A204.1 (cell line): Measurements from ENCODE around the gene SELP.
"Not testable (repeated sequence)": the region's sequence is repeated elsewhere in the genome, so short reads cannot be mapped to it uniquely, and the experiment has no call there.

ENCODE experiments used
- FAIRE-seq: peaks from 2 replicates; lab custom pipeline; 2012; peaks lifted over from hg19 to GRCh38; lab: Jason Lieb, UNC

The SELP gene

GRCh38 chr1:169630006-169630405 lies at the start of gene SELP:
SELP (minus strand) TSS chr1:169630124; CDS start chr1:169630074, 50 bp downstream.
- FAIRE-seq: no peak

DNA sequence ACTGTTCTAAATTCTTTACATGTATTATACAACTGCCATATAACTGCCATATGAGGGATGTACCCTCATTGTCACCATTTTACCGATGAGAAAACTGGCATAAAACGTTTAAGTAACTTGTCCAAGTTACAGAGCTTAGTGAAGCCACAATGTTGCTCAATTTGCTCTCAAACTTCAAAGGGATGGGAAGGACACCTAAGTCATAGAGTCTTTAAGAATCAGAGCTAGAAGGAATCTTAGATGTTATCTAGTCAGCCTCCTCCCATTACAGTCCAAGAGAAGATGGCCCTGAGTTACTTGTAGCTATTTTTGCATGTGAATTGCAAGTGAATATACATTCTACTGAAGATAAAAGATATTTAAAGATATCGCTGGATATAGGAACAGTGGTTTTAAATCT lies 49.8 kb upstream of the SELP start:
- FAIRE-seq: no peak

GRCh38 chr1:169676001-169676400 lies 46.1 kb upstream of the SELP start:
- FAIRE-seq: no peak

DNA sequence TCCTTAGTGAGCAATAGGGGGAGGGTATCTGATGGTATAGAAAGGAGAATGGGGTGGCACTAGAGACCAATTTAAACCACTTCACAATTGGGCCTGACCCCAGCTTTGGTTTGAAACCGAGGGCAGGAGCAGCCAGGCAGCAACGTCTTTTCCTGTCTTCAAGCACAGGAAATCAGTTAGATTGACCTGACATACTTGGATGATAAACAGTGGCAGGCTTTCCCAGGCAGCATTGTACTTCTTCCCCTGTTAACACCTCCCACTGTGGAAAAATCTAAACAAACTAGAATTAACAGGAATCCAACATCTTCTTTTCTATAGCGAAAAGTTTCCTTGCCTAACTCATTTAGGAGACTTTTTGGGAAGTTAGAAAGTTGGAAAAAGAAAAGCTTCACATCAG lies 40.9 kb upstream of the SELP start:
- no peak for FAIRE-seq

- FAIRE-seq: not testable (repeated sequence)
Measured at GRCh38 chr1:169670244-169670643, 40.3 kb upstream of the SELP start.

- not testable (repeated sequence) for FAIRE-seq
Measured at GRCh38 chr1:169667699-169668596, 38.0 kb upstream of the SELP start.

GRCh38 chr1:169667227-169667639 lies 37.3 kb upstream of the SELP start:
- FAIRE-seq: not testable (repeated sequence)

DNA sequence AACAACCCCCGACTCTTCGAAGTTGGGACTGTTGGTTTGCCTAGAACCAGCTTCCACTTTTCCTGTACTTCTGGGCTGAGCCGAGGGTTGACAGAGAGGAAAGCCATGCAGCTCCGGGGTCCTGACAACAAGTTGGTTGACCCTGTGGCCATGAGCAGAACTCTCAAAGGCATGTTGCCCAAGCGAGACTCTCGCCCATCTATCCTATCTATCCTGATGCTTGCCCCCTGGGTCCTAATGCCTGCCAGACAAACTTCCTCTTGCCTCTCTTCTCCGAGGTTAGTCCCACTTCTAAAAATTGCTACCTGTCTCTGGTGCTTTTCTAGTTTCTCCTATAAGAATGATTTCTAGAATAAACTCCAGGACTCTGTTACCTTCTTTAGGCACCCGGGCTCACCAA lies 32.8 kb upstream of the SELP start:
- not testable (repeated sequence) for FAIRE-seq

DNA sequence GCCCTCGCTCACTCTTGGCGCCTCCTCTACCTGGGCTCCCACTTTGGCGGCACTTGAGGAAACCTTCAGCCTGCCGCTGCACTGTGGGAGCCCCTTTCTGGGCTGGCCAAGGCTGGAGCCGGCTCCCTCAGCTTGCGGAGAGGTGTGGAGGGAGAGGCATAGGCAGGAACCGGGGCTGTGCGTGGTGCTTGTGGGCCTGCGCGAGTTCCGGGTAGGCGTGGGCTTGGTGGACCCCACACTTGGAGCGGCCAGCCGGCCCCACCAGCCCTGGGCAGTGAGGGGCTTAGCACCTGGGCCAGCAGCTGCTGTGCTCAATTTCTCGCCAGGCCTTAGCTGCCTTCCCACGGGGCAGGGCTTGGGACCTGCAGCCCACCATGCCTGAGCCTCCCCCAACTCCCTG lies 31.1 kb upstream of the SELP start:
- FAIRE-seq: not testable (repeated sequence)

- not testable (repeated sequence) for FAIRE-seq
Measured at GRCh38 chr1:169658777-169659176, 28.9 kb upstream of the SELP start.

DNA sequence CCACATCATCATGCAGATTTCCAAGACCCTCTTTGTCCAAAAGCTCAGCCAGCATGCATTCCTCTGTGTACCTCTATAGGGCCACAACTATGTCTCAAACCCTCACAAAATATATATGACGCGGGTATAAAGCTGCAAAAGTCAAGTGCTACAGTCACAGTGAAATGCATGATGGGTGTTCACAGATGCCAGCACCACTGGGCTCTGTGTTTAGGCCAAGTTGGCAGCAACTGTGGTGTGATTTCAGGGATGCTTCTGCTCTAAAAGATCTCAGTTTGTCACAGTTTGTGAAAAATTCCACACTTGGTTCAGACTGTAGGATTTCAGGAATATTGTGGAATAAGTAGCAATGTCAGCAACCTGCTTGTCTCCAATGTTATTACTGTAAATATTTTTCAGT lies 23.9 kb upstream of the SELP start:
- no peak for FAIRE-seq

DNA sequence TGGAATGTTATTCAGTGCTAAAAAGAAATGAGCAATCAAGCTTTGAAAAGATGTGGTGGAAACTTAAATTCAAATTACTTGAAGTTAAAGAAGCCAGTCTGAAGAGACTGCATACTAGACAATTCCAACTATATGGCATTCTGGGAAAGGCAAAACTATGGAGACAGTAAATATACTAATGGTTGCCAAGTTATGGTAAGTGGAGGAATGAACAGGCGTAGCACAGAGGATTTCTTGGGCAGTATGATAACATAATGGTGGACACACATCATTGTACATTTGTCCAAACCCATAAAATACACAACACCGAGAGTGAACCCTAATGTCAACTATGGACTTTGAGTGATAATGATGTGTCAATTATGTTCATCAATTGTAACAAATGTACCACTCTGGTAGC lies 21.1 kb upstream of the SELP start:
- FAIRE-seq: no peak

- FAIRE-seq: no peak
Measured at GRCh38 chr1:169650551-169650950, 20.6 kb upstream of the SELP start.

- FAIRE-seq: no peak
Measured at GRCh38 chr1:169648709-169649108, 18.8 kb upstream of the SELP start.

GRCh38 chr1:169648187-169648586 lies 18.3 kb upstream of the SELP start:
- no peak for FAIRE-seq

GRCh38 chr1:169647512-169647911 lies 17.6 kb upstream of the SELP start:
- FAIRE-seq: no peak

- FAIRE-seq: no peak
Measured at GRCh38 chr1:169644297-169644696, 14.4 kb upstream of the SELP start.

DNA sequence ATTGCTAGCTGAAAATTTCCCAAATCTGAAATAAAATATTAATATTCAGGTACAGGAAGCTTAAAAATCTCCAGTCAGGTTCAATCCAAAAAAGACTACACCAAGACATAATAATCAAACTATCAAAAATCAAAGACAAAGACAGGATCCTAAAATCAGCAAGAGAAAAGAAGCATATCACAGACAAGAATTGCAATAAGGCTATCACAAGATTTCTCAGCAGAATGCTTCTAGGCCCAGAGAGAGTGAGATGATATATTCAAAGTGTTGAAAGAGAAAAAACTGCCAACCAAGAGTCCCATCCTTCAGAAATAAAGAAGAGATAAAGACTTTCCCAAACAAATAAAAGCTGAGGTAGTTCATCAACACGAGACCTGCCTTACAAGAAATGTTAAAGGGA lies 5.0 kb upstream of the SELP start:
- FAIRE-seq: no peak

- FAIRE-seq: no peak
Measured at GRCh38 chr1:169634145-169634544, 4.2 kb upstream of the SELP start.

DNA sequence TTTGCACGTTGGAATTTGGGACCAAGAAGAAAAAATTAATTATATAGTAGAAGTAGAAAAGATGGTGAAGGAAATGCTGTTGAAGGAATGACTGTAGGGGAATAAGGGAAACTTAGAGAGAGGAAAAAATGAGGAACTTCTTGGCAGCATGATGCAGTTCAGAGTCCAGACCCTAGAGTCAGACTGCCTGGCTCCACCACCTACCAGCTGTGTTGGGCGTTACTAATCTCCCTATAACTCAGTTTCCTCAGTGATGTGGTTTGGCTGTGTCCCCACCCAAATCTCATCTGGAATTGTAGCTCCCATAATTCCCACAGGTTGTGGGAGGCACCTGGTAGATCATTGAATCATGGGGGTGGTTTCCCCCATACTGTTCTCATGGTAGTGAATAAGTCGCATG lies 1.3 kb upstream of the SELP start:
- FAIRE-seq: no peak

- no peak for FAIRE-seq
Measured at GRCh38 chr1:169624912-169625311, 5.0 kb downstream of the SELP start.

DNA sequence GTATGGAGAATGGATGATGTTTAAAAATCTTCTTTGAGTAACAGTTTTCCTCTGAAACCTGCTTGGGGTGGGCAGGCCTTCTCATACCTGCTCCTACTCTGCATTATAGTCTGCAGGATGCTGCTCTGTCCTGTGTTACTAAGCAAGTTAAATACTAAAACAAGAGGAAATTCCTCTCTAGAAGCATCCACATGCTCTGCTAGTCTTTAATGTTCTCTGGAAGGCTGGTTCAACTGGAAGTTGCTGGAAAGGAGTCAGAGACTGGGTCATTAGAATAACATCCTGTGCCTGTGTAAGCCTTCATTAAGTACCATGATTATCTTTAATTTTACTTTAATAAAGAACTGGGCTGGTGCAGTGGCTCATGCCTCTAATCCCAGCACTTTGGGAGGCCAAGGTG lies 5.8 kb downstream of the SELP start:
- FAIRE-seq: no peak

GRCh38 chr1:169623132-169623926 lies 6.6 kb downstream of the SELP start:
- no peak for FAIRE-seq
